Cardiac fibroblast (primary cell): Measurements from ENCODE around the gene TMEM254.
A peak's percentile ranks its signal among the peaks of the same experiment; 100 is the strongest.
"Not testable (repeated sequence)": the region's sequence is repeated elsewhere in the genome, so short reads cannot be mapped to it uniquely, and the experiment has no call there.

Experiments used
- DNase-seq, 2 donors: peaks; one replicate each; pipeline versions ENCODE4 v3.0.0 to v3.0.0-alpha.2; 2010; ENCODE audit warnings: low read depth in 2 of 2
- H3K4me3 ChIP-seq, 2 donors: replicated peaks in 1 of 2; 1 replicate in 1 of 2; 2 replicates in 1 of 2; pipeline ENCODE4 v1.5.1; 2011; ENCODE audit warnings: low read depth in 2 of 2, low read length in 2 of 2, mild to moderate bottlenecking in 2 of 2, moderate library complexity in 1 of 2
- TF ChIP-seq, protein P1 (sequence below): IDR thresholded peaks from one replicate; pipeline ENCODE4 v1.5.1; 2011; ENCODE audit warnings: low read depth, mild to moderate bottlenecking, low read length, inconsistent platforms

Gene TMEM254, protein sequence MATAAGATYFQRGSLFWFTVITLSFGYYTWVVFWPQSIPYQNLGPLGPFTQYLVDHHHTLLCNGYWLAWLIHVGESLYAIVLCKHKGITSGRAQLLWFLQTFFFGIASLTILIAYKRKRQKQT

DNA sequence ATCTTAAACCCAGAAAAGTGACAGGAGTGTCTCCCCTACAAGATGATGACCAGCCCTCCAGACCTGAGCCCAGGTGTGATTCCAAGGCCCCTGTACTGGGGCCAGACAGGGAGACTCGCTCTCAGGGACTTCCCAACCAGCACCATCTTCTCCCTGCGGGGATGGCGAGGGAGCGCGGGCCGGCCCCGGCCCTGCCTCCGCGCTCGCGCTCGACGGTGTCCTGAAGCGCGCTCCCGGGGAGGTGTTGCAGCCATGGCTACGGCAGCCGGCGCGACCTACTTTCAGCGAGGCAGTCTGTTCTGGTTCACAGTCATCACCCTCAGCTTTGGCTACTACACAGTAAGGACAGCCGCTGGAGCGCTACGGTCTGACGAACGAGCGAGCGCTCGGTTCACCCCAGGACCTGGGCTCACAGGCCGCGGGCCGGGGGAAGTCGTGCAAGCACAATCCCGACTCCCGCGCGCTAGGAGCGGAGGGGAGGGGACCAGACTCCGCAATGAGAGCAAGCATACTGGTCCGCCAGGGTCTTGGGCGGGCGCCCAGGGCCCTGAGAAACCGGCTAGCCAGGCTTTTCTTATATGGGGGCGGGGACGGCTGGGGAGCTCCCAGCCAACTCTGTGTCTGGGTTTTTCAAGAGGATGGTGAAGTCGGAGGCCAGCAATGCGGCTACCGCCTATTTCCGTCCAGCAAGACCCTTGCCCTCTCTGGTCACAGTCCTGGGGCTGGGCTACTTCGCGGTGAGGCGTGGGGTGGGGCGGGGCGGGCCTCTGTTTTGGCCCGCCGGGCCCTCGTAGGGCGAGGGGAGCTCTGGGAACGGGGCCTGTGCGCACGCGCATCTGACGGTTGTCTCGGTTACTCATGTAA is at the start of gene TMEM254:
TSS of gene TMEM254 (plus strand) at position 218 of the 864 bp plus-strand sequence. CDS start at position 253, 35 bp downstream.
- H3K4me3 ChIP-seq = peak within 1 kb of the TSS; percentile 63 to 70
- TF ChIP-seq, protein P1, sequence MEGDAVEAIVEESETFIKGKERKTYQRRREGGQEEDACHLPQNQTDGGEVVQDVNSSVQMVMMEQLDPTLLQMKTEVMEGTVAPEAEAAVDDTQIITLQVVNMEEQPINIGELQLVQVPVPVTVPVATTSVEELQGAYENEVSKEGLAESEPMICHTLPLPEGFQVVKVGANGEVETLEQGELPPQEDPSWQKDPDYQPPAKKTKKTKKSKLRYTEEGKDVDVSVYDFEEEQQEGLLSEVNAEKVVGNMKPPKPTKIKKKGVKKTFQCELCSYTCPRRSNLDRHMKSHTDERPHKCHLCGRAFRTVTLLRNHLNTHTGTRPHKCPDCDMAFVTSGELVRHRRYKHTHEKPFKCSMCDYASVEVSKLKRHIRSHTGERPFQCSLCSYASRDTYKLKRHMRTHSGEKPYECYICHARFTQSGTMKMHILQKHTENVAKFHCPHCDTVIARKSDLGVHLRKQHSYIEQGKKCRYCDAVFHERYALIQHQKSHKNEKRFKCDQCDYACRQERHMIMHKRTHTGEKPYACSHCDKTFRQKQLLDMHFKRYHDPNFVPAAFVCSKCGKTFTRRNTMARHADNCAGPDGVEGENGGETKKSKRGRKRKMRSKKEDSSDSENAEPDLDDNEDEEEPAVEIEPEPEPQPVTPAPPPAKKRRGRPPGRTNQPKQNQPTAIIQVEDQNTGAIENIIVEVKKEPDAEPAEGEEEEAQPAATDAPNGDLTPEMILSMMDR = no peak
- DNase-seq = peak; percentile 92 to 94

DNA sequence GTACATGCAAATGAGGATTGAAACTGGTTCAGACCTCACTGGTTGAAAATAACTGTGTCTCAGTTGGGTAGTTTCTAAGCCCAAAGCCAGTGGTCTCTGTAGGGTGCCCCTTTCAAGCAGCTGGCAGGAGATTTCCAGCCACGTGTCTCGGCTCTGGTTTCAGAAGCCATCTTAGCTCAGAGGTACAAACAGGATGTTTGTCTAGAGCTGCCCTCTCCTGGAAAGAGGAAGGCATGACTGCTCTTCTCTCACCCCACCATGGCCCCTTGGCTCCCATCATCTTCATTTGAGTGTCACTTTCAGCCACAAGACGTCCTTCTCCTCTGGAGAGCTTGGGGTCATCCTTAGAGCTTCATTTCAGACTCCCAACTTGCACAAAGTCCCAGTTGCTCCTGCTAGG is 49.3 kb upstream of the TMEM254 start:
- DNase-seq, H3K4me3 ChIP-seq: not testable (repeated sequence)

DNA sequence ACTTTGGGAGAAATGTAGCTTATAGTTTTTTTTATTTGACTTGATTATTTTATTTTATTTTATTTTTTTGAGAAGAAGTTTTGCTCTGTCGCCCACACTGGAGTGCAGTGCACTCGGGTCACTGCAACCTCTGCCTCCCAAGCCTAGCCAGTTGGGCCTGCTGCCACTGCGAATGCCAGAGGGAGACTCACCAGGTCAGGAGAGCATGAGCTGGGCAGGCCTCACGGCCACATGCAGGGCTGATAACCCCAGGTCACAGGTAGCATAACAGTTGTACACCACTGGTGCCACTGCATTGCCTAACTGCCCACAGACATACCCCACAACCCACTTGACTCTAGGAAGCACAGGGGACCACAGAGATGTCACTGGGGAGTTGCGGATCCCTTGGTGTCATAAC is 48.6 kb upstream of the TMEM254 start:
- DNase-seq, H3K4me3 ChIP-seq: not testable (repeated sequence)

DNA sequence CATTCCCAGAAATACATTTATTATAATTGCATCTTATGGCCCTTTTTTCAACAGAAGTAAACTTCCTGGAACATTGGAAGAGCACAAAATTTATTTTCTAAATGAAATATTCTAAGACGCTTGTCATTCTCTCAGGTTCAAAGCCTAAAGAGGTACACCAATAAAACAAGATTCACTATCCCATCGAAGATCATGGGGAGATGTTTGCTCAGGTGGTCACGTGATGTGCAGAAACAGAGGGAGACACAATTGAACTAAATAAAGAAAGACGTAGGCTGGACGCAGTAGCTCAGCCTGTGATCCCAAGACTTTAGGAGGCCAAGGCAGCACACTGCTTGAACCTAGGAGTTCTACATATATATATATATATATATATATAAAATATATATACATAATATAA is 46.0 kb upstream of the TMEM254 start:
- no peak for DNase-seq
- no peak overlapping the region for H3K4me3 ChIP-seq
- TF ChIP-seq, protein P1 = no peak

DNA sequence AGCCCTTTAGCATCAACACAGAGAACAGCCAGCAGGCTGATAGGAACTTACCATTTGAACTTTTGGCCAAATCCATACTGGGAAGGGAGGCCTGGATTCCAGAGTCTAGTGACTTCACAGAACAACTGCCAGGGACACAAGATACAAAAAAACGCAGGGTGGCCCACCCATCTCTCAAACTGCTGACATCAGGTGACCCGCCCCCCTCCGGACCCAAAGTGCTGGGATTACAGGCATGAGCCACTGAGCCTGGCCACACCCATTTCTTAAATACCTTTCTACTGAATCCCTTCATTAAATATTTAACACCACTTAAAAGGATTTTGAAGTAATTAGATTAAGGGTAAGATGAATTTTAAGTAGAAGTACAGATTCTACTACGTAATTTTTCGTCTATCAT is 43.7 kb upstream of the TMEM254 start:
- DNase-seq, H3K4me3 ChIP-seq: not testable (repeated sequence)

DNA sequence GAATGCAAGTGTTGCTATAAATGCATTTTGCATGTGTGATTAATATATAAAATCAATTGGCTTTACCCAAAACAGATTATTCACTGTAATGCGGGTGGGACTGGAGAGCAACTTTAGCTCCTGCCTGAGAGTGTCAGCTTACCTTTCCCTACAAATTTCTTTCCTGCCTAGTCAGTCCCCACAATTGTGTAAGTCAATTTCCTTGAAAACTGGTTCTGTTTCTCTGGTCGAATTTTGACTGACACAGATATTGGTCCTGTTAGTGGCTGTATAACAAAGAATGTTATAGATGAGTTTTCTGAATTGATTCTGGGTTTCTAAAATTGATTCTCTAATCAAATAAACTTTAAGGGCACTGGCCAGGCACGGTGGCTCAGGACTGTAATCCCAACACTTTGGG is 43.0 kb upstream of the TMEM254 start:
- not testable (repeated sequence) for DNase-seq

DNA sequence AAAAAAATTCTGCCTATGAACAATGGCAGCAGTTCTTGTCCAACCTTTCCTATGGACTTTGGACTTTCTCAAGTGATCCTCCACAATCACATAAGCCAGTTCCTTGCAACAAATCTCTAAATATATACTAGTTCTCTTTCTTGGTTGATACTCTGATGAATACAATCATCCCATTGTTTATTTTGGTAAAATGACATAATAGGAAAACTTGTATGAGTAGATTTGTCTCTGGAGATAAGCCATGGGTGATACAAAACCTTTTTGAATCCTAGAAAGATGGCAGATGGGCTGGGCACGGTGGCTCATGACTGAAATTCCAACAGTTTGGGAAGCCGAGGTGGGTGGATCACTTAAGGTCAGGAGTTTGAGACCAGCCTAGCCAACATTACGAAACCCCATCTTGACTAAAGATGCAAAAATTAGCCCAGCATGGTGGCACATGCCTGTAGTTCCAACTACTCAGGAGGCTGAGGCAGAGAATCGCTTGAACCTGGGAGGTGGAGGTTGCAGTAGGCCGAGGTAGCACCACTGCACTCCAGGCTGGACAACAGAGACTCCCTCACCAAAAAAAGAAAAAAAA is 41.5 kb upstream of the TMEM254 start:
- DNase-seq, H3K4me3 ChIP-seq: not testable (repeated sequence)

More for the DNA sequence above, 43.0 kb upstream of the TMEM254 start:
- H3K4me3 ChIP-seq = not testable (repeated sequence)

DNA sequence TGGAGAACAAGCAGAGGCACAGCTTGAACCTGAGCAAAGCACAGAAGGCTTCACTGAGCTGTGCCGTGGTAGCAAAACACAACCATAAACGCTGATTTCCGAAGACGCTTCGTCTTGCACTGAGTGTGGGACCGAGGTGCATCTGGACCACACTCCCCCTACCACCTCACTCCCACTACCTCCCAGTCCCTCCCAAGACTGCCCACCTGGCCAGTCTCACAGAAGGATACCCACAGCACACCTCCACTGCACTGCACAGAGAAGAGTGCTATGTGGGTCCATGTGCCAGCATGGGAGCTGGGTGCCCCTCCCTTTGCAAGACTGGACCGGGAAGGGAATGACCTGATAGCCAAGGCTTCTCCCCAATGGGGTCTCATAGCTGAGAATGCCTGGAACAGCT is 40.2 kb upstream of the TMEM254 start:
- not testable (repeated sequence) for DNase-seq

DNA sequence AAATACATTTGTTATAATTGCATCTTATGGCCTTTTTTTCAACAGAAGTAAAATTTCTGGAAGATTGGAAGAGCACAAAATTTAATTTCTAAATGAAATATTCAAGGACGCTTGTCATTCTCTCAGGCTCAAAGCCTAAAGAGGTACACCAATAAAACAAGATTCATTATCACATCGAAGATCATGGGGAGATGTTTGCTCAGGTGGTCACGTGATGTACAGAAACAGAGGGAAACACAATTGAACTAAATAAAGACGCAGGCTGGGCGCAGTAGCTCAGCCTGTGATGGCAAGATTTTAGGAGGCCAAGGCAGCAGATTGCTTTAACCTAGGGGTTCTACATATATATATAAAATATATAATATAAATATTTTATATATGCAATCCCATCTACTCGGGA is 37.3 kb upstream of the TMEM254 start:
- TF ChIP-seq, protein P1 = no peak
- H3K4me3 ChIP-seq = no peak overlapping the region
- DNase-seq = no peak

More for the DNA sequence above, 40.2 kb upstream of the TMEM254 start:
- H3K4me3 ChIP-seq = not testable (repeated sequence)

DNA sequence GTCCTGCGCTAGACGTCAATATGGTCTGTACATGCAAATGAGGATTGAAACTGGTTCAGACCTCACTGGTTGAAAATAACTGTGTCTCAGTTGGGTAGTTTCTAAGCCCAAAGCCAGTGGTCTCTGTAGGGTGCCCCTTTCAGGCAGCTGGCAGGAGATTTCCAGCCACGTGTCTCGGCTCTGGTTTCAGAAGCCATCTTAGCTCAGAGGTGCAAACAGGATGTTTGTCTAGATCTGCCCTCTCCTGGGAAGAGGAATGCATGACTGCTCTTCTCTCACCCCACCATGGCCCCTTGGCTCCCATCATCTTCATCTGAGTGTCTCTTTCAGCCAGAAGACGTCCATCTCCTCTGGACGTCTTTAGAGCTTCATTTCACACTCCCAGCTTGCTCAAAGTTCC is 33.5 kb upstream of the TMEM254 start:
- H3K4me3 ChIP-seq = not testable (repeated sequence)
- DNase-seq = peak in 1 of 2 donors; percentile 9
